HG03460 (cell line): Measurements from ENCODE around the gene EXOC3L1.

Source experiments
- ATAC-seq: cut with Tn5 transposase; IDR thresholded peaks from one replicate; pipeline ENCODE4 v1.9.1; 2021; ENCODE audit not compliant: unreplicated experiment

The EXOC3L1 gene

DNA sequence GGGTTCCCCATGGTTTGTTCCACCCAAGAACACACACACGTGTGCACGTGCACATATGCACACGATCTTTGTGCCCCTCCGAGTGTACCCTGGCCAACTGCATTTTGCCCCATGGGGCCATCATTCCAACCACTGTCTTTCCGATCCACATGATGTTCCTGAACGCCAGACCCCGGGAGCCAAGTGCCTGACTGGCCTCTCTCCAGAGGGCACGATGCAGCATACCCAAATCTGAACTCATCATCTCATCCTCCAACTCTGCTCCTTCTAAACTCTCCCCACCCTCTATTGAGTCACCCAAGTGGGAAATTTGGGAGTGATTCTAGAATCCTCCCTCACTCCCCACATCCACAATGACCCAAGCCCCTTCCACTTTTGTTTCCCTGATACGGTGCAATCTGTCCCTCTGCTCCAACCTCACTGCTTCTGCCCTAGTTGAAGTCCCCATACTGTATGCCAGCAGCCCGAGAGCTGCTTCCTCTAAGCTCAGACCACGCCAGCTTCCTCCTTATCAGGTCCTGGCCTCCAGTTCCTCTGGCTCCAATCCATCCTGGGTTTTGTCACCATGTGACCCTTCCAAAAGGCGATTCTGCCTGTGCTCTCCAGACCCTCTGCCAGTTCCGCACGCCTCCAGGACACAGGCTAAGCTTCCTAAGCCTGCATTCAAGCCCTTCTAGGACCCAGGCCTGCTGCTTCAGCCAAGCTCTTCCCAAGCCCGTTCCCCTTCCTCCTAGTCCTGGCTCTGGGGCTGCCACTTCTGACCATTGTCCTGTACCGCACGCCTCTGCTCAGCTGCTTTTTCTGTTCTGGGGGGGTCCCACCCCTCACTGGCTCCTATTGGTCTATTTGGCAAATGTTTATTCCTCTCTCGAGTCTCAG lies 26.9 kb upstream of the EXOC3L1 start:
- ATAC-seq = no peak

DNA sequence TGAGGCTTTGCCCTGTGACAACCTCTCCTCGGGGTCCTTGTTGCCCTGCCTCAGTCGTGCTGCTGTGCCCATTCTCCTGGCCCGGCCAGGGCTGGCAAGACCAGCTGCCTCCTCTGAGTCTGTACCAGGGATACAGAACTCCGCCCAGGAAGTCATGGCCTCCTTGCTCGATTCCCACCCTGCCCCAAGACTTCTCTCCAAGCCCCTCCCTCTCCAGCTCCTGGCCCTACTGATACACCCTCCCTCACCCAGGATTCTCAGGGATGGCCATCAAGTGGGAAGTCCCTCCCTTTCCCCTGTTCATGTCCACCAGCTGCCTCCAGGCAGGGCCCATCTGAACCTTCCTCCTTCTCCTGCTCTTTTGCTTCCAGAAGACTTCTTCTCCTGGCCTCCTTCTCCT lies 25.8 kb upstream of the EXOC3L1 start:
- ATAC-seq = no peak

DNA sequence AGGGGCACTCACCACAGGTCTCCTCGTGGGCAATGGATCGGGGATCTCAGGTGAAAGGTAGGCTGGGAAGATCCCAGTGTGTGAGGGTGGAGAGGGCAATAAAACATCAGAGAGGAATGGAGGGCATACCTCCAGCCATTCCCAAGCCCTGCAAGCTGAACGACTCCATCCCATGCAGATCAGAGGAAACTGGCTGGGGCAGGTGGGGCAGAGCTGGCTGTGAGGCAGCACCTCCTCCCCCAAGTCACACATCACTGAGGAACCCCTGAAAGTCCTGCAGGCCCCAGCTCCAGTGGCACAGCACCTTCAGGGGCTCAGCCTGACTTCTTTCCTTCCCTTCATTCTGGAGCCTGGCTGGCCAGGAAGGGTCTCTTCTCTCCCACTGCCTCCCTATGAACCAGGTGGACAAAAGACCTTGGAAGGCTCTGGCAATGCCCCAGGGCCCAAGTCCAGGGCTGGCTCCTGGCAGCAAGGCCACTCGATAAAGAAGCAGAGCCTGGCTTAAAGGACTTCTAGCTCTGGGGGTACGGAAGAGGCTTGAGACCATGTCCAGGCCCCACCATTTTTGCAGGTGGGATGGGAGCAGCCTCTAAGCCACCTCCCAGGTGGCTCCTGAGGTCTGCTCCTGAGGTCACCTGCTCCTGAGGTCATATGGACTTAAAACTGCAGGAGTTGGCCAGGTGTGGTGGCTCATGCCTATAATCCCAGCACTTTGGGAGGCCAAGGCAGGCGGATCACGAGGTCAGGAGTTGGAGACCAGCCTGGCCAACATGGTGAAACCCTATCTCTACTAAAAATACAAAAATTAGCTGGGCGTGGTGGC lies 23.5 kb upstream of the EXOC3L1 start:
- ATAC-seq = no peak

- ATAC-seq = no peak
These were observed 22.8 kb upstream of the EXOC3L1 start for GRCh38 chr16:67212766-67213165.

GRCh38 chr16:67211674-67212073 lies 21.7 kb upstream of the EXOC3L1 start:
- ATAC-seq = no peak

- ATAC-seq = no peak
These were observed 20.4 kb upstream of the EXOC3L1 start for GRCh38 chr16:67210069-67210937.

GRCh38 chr16:67209565-67209964 lies 19.6 kb upstream of the EXOC3L1 start:
- no peak for ATAC-seq

DNA sequence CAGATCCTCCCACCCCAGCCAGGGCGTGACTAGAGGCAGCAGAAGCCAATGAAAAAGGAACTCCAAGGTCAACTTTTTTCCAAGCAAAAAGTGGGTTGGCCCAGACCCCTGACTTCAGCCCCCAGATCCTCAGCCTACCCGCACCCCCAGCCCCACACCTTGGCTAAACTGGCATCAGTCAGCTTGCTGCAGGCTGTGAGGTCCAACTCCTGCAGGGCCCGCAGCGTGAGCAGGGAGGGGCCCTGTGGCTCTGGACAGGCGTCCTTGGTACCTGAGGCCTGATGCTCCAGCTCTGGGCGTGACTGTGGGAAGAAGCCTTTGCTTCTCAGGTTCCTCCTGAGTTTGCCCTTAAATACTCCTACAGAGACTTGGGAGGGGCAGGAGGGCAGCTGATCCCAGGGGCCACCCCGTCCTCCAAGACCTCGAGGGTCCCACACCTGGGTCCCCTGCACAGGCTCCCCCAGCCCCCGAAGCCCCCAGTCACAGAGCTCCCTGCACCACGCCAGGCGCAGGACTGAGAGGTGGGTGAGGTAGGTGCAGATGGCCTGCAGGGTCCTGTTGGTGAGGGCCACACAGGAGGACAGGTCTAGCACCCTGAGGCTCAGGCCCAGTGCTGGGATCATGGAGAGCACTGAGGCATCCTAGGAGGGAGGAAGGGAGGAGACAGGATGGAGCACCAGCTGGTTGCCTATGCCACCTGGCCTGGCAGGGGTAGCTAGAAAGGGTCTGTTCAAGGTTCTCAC lies 18.4 kb upstream of the EXOC3L1 start:
- no peak for ATAC-seq

DNA sequence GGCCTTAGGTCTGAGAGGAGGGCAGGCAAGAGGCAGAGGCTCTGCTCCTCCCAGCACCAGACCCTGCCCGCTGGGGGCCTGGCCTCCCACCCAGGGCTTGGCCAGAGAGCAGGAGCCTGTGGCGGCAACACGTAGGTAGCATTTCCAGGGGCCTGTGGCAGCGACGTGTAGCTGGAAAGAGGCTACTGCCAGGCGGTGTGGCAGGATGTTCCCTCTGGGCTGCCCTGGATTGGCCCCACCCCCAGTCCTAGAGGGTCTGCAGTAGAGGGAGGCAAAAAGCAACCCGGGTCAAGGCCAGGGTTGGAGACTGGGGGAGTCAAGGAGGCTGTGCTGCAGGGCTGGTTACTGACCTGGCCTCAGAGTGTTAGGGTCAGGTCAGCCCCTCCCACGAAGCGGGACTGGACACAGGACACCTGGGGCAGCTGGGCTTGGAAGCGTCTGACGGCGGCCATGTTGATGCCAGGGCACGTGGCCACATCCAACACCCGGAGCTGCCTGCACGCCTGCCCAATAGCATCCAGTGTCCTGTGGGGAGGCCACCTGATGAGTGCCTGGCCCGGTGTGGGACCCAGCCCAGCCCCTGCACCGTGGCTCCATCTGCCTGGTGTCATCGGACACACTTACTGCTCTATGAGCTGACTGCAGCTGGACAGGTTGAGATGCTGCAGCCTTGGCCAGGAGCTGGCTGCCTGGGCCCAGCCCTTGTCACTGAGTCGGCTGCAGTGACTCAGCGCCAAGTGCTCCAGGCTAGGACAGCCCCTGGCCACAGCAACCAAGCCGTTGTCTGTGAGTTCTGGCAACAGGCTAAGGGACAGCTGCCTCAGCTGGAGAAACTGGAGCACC lies 17.5 kb upstream of the EXOC3L1 start:
- no peak for ATAC-seq

DNA sequence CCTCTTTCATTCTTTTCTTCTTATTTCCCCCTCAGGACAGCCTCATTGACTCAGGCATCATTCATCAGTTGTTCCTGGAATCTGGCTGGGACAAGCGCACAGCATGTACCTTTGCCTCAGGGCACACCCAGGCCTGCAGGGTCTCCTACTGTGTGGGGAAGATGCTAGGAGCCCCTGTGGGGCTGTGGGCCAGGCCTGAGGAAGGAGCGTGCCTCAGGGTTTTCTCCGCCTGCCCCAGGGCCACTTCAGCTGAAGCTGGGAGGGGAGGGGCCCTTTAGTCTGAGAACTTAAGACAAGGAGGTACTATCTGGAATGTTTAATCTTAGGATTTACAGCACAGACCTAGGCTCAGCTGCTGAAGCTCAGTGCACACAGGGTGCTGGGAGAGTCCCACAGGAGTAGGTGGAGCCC lies 16.9 kb upstream of the EXOC3L1 start:
- no peak for ATAC-seq

- no peak for ATAC-seq
These were observed 16.3 kb upstream of the EXOC3L1 start for GRCh38 chr16:67206129-67206837.

DNA sequence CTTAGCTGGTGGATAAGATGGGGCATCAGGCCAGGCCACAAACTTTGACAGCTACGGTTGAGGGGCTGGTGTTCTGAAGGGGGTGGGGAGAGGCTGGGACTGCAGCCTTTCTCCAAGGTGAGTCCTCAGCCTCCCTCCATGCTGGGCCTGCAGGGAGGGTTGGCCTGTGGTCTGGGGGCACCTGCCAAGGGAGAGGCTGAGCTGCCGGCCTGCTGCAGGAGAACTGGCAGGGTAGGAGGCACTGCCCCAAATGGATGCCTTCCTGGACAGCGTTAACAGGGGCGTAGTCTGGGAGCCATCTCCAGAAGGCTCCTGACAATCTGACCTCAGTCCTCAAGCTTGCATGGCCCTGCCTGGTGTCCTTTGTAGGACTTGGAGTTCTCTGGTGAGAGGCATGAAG lies 14.1 kb upstream of the EXOC3L1 start:
- ATAC-seq = no peak

GRCh38 chr16:67202956-67203493 lies 13.1 kb upstream of the EXOC3L1 start:
- ATAC-seq = no peak

DNA sequence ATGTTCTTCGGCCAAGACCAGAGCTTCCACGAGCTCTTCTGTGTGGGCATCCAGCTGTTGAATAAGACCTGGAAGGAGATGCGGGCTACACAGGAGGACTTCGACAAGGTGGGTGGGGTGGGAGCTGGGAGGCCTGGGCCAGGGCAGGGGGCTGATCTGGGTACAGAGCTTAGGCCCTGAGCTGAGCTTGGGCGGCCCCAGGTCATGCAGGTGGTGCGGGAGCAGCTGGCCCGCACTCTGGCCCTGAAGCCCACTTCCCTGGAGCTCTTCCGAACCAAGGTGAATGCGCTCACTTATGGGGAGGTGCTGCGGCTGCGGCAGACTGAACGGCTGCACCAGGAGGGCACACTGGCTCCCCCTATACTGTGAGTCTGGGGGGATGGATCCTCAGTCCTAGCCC lies 12.5 kb upstream of the EXOC3L1 start:
- no peak for ATAC-seq

- ATAC-seq = no peak
These were observed 11.7 kb upstream of the EXOC3L1 start for GRCh38 chr16:67201411-67202345.

DNA sequence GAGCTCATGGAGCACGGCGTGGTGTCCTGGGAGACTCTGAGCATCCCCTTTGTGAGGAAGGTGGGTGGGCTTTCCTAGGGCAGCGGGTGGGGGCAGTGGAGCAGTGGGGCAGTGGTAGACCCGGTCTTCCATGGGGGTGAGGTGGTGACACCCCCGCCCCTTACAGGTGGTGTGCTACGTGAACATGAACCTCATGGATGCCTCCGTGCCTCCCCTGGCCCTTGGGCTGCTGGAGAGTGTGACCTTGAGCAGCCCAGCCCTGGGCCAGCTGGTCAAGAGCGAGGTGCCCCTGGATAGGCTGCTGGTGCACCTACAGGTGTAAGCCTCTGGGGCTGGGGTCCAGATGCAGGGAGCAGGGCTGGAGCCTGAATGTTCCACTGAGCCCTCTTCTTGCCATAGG lies 10.6 kb upstream of the EXOC3L1 start:
- no peak for ATAC-seq

- no peak for ATAC-seq
These were observed 9.9 kb upstream of the EXOC3L1 start for GRCh38 chr16:67199808-67200198.
